HL-60 (cell line): ENCODE data around the gene SCN3B.
A peak's percentile ranks its signal among the peaks of the same experiment; 100 is the strongest.

Experiments used
- DNase-seq, 2 experiments: peaks; one replicate each; pipeline ENCODE4 v3.0.0-alpha.2; 2010 to 2020; ENCODE audit warnings: low read depth in 1 of 2, low spot score in 1 of 2
- H3K27ac ChIP-seq: fragments of 250-450 bp; sonication (Bioruptor Pico); replicated peaks from 2 replicates; pipeline ENCODE4 v1.5.1; 2020; ENCODE audit warnings: mild to moderate bottlenecking, moderate library complexity
- H3K27me3 ChIP-seq: fragments of 250-450 bp; sonication (Bioruptor Pico); 2 replicates; pipeline ENCODE4 v1.5.1; 2021; ENCODE audit warnings: mild to moderate bottlenecking, moderate library complexity; ENCODE audit not compliant: insufficient read depth, poor library complexity, severe bottlenecking
- H3K4me3 ChIP-seq: replicated peaks from 2 replicates; pipeline ENCODE4 v1.5.1; 2011; ENCODE audit warnings: mild to moderate bottlenecking, control low read depth, low read length; ENCODE audit not compliant: insufficient read depth
- CTCF ChIP-seq: IDR thresholded peaks from one replicate; pipeline ENCODE4 v1.5.1; 2011; ENCODE audit warnings: low read length, control low read depth, inconsistent platforms; ENCODE audit not compliant: insufficient read depth
- GABPA ChIP-seq: IDR thresholded peaks from 2 replicates; pipeline ENCODE4 v1.6.1; 2012; ENCODE audit warnings: low read depth
- POLR2AphosphoS5 ChIP-seq: IDR thresholded peaks from 2 replicates; pipeline ENCODE4 v1.6.1; 2012; ENCODE audit warnings: low read depth
- REST ChIP-seq: IDR thresholded peaks from 2 replicates; pipeline ENCODE4 v1.6.1; 2012; ENCODE audit warnings: low read depth; ENCODE audit not compliant: insufficient replicate concordance
- SPI1 ChIP-seq: IDR thresholded peaks from 2 replicates; pipeline ENCODE4 v1.6.1; 2012; ENCODE audit warnings: low read depth, mild to moderate bottlenecking, borderline replicate concordance

The SCN3B gene

GRCh38 chr11:123640677-123641494 lies 13.5 kb downstream of the SCN3B start:
- H3K4me3 ChIP-seq: no peak overlapping the region
- DNase-seq: peak in 1 of 2 experiments; percentile 41
- no peak overlapping the region for H3K27ac ChIP-seq
- no peaks in the 10 kb centered on the region for H3K27me3 ChIP-seq
- no peak for TF ChIP-seq REST
- no peak for TF ChIP-seq GABPA
- peak; percentile 32 for TF ChIP-seq CTCF
- no peak for TF ChIP-seq SPI1

DNA sequence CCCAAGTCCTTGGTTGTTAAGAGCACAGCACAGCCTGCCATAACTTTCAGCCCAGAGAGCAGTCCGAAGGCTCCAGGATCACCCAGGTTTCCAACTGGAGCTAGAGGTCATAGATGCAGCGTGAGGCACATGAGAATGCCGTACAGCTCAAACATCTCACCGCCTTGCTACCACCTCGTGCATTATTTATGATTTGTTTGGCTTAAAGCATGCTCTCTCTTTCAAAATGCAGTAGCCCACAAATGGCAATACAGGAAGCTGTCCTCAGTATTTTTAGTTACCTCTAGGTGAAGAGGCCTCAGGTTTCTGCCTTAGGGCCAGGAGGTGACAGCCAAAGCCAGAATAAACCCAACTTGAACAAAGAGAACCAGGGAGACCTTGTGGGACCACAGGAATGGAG lies 14.4 kb downstream of the SCN3B start:
- Histone ChIP-seq H3K4me3 (no peak overlapping the region), H3K27ac (no peak overlapping the region), H3K27me3 (peaks cover 2% of the 10 kb centered on the region)
- no peak for DNase-seq
- no peak for TF ChIP-seq REST
- no peak for TF ChIP-seq POLR2AphosphoS5
- no peak for TF ChIP-seq SPI1
- no peak for TF ChIP-seq GABPA
- no peak for TF ChIP-seq CTCF

DNA sequence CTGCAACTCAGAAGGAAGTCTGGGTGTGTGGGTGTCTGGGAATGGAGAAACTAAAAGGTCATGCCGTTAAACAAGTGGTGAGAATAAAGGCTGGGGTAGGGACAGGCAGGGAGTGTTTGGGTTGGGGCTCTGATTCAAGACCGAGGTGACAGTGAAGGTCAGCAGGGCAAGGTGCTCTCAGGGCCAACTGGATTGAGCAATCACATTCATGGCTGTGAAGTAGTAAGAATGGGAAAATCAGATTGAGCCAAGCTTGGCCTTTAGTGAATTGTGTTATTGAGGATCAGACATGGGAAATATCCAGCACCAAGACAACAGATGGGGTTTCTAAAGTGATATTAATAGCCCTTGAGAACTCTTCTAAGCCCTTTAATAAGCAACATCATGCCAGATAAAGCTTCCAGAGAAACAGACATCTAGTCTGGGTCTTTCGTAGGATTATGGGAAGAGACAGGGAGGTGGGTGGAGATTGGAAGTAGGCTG lies 24.3 kb downstream of the SCN3B start:
- no peak for TF ChIP-seq REST
- TF ChIP-seq GABPA: no peak
- TF ChIP-seq SPI1: no peak
- TF ChIP-seq POLR2AphosphoS5: no peak
- H3K27ac ChIP-seq: no peak overlapping the region
- no peak overlapping the region for H3K4me3 ChIP-seq
- DNase-seq: no peak
- peaks cover 3% of the 10 kb centered on the region for H3K27me3 ChIP-seq
